Measurements from ENCODE around the gene CHST12. TPM values are rescaled to one million over a fixed set of nuclear protein-coding genes. Genes with fewer than 3 reads are reported as not detected.

Gene CHST12
- total RNA-seq, 1 donor from 2014 or later, result 29.8 TPM

GRCh38 chr7:2497500-2498336, 94.3 kb downstream of the CHST12 start:
- Histone ChIP-seq H3K27me3 (peaks cover 16% of the 10 kb centered on the region), H3K4me1 (peaks cover 13% of the 10 kb centered on the region), H3K9me3 (no peaks in the 10 kb centered on the region), H3K4me3 (no peak overlapping the region), H3K27ac (no peak overlapping the region), H3K36me3 (no peaks in the 10 kb centered on the region)
- intact Hi-C loops (cut with DNase I), result no loop called here
- no peak for DNase-seq
- no peak for ATAC-seq
- no peak for TF ChIP-seq CTCF (IDR thresholded peaks at IDR 0.05)

Other genes with a start within 250 kb of the CHST12 start
- gene MAD1L1, start 170.7 kb upstream of the CHST12 start, total RNA-seq, result 48.4 TPM
- 23.7 TPM for gene MRM2, start 161.4 kb upstream of the CHST12 start, total RNA-seq
- gene NUDT1, start 161.4 kb upstream of the CHST12 start, total RNA-seq, result 13.2 TPM
- 60.1 TPM for gene SNX8, start 89.2 kb upstream of the CHST12 start, total RNA-seq
- 107 TPM for gene EIF3B, start 48.8 kb upstream of the CHST12 start, total RNA-seq
- gene GRIFIN, start 72.8 kb downstream of the CHST12 start, total RNA-seq, result not detected
- 35.4 TPM for gene LFNG, start 116.2 kb downstream of the CHST12 start, total RNA-seq
- 24.1 TPM for gene BRAT1, start 151.9 kb downstream of the CHST12 start, total RNA-seq
- 22.2 TPM for gene IQCE, start 155.4 kb downstream of the CHST12 start, total RNA-seq
- gene TTYH3, start 228.4 kb downstream of the CHST12 start, total RNA-seq, result 48.8 TPM

Data from upper lobe of right lung (tissue), 1 donor.